ENCODE data around the gene CDC25B.

DNA sequence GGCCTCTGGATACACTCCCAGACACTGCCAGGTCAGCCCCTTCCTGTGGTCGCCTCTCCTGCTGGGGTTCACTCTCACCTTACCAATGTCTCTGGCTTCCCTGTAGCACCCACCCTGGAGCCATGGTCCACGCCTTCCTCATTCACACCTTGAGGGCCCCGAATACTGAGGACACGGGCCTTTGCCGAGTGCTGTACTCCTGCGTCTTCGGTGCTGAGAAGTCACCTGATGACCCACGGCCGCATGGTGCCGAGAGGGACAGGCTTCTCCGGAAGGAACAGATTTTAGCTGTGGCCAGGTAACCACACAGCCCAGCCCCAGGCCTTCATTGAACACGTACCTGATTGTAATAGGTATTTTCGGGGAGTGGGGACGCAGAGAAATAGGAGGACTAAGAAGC is 25.9 kb downstream of the CDC25B start:
- TF ChIP-seq, protein P1, sequence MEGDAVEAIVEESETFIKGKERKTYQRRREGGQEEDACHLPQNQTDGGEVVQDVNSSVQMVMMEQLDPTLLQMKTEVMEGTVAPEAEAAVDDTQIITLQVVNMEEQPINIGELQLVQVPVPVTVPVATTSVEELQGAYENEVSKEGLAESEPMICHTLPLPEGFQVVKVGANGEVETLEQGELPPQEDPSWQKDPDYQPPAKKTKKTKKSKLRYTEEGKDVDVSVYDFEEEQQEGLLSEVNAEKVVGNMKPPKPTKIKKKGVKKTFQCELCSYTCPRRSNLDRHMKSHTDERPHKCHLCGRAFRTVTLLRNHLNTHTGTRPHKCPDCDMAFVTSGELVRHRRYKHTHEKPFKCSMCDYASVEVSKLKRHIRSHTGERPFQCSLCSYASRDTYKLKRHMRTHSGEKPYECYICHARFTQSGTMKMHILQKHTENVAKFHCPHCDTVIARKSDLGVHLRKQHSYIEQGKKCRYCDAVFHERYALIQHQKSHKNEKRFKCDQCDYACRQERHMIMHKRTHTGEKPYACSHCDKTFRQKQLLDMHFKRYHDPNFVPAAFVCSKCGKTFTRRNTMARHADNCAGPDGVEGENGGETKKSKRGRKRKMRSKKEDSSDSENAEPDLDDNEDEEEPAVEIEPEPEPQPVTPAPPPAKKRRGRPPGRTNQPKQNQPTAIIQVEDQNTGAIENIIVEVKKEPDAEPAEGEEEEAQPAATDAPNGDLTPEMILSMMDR (IDR thresholded peaks at IDR 0.05), result no peak
- TF ChIP-seq POLR2A (IDR thresholded peaks at IDR 0.05), result no peak

Data from prostate gland (tissue), 2 donors.